HG03280 (cell line): ENCODE results near the gene PPOX.
A peak's percentile ranks its signal among the peaks of the same experiment; 100 is the strongest.

Source experiments
- ATAC-seq: cut with Tn5 transposase; IDR thresholded peaks from one replicate; pipeline ENCODE4 v1.9.1; 2021; ENCODE audit warnings: mild to moderate bottlenecking, moderate library complexity; ENCODE audit not compliant: unreplicated experiment

The PPOX gene

DNA sequence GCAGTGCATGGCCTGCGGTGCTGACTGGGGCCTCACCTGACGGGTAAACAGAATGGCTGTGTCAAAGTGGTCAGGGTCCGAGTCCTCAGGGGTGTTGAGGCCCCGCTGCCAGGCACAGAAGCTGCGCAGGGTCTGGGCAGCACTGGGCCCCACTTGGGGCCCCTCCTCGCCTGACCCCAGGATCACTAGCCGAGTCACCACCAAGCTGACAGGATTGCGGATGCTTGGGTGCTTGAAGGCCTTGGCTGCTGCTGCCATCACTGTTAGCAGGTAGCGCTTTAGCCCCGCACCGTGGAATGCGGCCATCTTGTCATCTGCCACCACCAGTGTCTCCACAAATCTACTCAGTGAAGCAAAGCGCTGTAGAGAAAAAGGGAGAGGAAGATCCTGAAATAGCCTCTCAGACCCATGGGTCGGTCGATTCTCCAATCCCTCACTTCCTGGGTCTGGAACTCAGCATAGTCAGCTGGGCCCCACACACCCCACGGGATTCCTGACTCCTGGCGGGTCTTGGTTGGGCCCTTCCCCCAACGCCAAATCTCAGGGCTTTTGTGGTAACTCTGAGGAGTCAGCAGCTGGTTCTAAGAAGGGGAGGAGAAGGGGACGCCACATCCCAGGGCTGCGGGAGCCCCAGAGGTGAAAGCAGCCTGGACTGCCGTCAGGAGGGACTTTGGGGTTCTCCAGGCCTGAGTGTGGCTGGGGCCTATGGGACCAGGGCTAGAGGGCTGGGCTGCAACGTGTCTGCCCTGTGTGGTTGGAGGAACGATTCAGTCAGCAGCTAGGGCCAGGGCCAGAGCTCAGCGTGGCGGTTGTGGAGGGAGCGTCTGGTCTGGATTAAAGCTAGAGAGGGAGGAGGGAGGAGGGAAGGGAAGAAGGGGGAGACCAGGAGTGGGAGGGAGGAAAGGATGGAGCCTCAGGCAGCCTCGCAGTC is 30.6 kb downstream of the PPOX start:
- no peak for ATAC-seq

DNA sequence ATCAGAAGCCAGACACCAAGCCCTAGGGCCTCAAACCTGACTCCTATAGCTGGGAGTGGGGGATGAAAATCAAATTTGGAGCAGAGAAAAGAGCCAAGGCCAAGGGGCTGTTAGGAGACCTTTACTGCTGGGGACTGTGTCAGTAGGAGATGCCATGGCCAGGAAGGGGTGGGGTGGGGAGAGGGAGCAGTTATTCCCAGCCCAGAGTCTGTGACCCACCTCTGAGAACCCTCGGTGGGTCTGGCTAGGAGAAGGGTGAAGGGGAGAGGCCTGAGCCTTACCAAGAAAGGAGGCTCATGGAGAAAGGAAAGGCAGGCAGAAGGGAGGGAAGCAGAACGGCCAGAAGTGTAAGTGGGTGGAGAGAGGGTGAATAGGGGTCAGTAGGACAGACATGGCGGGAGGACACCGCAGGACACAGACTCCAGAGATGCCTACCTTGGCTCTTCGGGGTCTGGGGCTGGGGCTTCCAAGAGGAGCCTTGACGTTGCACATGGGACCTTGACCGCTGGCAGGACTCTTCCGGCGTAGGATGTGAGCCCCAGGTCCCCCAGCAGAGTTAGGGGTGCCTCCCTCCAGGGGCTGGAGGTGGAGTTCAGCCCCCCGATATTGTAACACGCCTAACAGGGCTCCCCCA is 31.5 kb downstream of the PPOX start:
- ATAC-seq: no peak

DNA sequence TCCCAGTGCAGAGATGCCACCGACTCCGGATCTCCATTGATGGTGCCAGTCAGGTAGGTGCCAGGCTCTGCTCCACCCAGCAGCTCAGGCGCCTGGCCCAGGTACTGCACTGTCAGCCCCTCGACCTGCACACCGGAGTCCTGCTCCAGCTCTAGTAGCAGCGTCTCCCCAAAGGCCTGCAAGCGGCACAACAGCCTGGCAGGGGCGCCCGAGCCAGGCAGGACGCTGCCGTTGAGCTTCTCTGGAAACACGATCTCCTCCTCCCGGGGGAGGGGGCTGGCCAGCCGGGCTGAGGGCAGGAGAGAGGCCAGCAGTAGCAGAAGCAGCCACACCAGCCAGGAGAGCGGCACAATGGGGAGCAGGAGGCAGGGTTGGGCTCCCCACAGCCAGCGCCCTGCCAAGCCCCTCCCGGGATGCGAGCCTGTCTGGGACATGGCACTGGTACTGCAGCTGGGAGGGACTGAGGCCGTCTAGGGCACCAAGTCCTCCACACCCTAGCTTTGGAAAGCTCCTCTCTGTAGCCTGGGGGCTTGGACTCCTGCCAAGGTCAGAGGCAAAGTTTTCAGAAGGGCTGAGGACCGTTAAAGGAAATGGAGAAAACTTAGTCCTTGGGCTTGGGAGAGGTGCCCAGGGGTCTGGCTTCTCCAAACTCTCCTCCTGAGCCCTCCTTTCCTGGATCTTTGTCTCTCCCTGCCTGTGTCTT is 32.1 kb downstream of the PPOX start:
- no peak for ATAC-seq

DNA sequence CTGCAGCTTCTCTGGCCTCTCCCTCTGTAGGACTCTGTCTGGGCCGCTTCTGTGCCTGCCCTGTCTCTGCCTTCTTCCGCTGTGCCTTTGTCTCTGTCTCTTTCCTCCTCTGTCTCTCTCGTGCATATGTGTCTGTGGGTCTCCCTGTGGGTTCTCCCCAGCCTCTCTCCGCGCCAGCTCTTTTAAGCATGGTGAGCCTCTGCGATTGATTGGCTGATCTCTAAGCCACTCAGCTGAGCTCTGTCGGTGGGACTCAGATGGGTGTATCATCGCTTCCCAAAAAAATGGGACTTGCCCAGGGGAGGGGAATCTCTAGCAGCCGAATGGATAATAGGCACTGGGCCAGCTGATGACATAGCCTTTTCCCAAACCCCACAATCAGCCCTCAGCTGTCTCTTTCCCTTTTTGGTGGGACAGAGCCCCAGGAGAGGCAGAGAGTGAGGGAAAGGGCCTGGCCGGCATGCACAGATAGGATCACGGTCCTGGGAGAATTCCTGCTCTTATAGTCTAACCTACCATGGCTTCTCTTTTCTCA is 32.7 kb downstream of the PPOX start, which contains the start of gene ADAMTS4:
TSS of gene ADAMTS4 (minus strand) at position 158 of the 535 bp plus-strand sequence. CDS start 427 bp downstream, outside the sequence.
- ATAC-seq: no peak

DNA sequence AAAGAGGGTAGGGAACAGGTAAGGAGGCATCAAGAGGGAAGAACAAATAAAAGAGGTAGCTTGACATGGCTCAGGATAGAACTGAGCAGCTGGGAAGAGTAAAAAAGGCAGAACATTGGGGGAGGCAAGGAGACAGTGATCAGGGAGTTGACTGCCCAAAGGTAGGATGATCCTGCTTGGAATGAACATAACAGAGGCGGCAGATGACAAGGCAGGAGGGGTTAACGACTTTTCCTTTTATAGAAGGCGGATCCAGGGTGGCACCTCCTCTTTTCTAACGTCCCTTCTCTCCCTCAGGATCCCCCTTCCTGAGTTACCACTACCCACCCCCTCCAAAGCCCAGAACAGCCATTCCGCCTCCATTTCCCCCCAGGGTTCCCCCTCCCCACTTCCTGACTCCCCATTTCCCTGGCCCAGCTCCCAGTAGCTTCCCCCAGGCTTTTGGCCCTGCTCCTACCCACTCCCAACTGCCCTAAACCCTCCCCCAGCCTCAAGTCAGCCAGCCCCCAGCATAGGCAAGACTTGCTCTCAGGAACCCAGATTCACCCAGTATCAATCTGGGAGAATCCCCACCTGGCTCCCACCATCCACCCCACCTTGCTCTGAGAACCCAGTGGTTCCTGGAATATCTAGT is 33.4 kb downstream of the PPOX start:
- no peak for ATAC-seq

DNA sequence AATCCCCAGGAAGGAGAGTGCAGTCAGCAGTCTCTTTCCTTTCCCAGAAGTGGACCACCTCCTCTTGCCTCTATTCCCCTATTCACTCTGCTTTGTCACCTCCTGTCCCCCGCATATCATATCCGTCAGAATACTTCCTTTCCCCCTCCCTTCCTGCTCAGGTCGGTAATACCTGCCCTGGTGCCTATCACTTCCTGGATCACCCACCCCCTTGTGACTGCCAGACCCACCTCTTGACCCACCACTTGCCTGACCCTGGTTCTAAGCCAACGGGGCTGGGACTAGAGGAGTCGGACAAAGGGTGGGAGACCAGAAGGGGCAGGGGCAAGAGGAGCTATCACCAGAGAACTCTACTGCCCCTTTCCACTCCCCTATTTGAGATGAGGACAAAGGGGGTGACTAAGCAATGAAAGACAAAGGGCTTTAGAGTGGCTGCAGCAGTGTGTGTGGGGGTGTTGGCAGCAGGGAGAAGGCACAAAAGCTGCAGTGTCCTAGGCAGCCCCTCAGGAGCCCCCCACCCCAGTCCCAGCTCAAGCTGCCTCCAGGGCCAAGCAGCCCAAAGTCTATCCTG is 34.3 kb downstream of the PPOX start:
- ATAC-seq: no peak

DNA sequence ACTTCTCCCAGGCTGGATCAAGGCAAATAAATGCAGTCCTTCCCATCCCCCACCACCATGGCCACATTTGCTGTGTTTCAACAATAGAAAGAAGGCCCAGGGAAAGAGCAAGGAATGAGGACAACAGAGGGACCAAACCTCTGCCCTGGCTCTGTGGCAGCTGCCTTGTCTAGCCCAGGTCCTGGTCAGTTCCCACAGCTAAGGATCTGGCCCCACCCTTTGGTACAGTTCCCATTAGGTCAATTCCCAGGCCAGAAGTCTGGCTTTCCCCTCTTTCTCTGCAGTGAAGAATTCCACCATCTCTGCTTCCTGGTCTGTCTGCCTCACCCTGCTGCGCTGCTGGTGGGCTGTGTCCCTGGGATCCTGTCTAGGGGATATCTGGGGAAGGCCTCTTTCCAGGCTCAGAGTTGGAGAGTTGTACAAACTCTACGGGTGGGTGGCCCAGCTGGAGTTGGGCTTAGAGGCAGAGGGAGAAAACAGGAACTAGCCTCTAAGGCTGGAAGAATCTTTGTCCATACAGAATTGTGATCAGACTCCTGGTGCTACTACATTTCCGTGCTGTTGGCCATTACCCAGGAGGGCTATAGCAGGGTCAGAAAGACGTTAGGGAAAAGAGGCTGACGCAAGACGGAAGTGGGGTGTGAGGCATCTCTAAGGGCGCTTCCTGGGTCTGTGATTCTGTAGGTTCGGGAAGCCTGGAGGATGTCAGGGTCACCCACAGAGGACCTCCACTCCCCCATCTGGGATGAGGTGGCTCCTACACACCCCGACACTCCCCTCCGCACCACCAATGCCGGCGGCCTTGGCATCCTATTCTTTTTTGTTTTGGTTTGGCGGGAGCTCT is 35.0 kb downstream of the PPOX start:
- no peak for ATAC-seq

DNA sequence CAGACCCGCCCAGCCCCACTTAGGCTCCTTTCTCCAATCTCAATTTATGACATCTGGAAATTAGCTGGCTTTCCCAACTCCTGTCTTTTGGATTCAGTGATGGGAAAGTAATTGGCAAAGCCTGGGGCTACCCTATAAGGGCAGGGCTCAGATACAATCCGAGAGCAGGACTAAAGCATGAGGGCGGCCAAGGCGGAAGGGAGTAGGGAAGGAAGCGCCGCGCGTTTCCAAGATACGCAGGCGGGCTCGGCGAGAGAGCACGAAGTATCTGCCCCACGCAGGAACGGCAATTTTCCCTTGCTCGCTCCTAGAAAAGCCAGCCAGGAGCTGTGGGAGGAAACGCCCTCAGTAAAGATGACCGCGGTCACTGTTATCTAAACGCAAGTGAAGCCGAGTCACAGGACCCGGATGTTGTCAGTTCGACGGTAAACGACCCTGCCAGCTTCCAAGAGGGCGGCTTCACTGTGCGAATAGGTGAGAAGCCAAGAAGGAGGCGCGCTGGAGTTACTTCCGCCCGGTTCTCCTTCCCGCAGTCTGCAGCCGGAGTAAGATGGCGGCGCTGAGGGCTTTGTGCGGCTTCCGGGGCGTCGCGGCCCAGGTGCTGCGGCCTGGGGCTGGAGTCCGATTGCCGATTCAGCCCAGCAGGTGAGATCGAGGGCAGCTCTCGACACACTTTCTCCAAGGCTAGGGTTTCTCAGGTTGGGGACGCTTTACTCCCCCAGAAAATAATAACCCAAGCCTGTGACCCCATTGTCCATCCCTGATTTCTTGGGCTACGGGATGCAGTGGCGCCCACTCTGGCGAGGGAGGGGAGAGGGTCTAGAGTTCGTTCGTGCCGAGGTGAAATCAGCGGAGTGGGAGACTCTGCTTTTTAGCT is 35.8 kb downstream of the PPOX start, which contains the start of gene NDUFS2:
TSS of gene NDUFS2 (plus strand) at position 532 of the 877 bp plus-strand sequence. CDS start at position 551, 19 bp downstream.
- ATAC-seq: peak; percentile 98

DNA sequence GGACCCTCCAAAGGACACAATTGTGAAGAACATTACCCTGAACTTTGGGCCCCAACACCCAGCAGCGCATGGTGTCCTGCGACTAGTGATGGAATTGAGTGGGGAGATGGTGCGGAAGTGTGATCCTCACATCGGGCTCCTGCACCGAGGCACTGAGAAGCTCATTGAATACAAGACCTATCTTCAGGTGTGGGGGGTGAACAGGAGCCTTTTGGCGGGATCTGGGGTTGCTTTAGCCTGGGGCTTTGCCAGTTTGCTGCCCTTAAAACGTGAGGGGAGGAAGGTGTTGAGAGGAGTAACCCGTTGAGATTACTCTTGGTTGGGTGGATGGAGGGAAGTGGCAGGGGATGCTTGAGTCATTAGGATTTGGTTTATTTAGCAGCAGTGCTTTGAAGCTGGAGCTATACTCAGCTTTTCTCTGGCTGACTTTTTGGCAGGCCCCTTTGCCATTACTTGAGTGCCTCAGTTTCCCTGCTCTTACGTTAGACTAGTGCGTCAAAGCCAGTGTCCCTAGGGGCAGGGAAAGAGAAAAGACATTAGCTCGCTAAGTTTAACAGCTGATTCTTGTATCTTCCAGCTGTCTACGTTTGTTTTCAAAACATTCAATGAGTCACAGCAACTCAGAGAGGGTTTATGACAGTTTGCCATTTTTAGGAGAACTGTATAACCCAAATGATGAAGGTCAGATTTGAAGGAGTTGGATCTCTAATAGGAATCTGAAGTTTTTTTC is 40.4 kb downstream of the PPOX start:
- ATAC-seq: no peak

DNA sequence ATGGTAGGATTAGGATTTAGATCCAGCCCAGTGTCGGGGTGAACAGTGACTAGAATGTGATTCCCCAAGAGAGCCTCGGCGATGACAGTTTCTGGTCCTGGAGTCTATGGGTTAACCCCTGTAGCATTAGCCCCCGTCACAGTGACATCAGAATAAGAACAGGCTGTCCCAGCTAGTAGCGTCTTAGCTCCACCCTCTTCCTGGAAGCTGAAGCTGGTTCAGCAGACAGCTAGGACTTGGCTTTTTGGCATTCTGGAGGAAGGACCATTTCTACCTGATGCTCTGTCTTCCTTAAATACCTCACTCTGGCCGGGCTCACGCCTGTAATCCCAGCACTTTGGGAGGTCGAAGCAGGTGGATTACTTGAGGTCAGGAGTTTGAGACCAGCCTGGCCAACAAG is 40.9 kb downstream of the PPOX start:
- no peak for ATAC-seq

DNA sequence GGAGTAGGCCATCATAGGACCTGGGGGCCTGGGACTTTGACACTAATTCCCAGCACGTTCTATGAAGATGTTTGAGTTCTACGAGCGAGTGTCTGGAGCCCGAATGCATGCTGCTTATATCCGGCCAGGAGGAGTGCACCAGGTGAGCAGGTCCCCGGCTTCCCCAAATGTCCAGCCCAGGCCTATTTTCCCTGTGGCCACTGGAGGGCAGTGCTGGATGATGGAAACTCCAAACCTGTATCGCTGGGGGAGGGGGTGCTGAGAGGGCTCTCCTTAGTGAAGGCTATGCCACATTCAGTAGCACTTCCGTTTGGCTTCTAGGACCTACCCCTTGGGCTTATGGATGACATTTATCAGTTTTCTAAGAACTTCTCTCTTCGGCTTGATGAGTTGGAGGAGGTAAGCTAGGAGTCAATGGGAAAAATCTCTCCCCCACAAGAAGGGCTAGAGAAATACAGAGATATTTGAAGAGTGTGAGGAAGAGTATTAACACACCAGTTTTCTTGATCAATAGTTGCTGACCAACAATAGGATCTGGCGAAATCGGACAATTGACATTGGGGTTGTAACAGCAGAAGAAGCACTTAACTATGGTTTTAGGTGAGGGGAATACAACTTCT is 43.7 kb downstream of the PPOX start:
- ATAC-seq: no peak

DNA sequence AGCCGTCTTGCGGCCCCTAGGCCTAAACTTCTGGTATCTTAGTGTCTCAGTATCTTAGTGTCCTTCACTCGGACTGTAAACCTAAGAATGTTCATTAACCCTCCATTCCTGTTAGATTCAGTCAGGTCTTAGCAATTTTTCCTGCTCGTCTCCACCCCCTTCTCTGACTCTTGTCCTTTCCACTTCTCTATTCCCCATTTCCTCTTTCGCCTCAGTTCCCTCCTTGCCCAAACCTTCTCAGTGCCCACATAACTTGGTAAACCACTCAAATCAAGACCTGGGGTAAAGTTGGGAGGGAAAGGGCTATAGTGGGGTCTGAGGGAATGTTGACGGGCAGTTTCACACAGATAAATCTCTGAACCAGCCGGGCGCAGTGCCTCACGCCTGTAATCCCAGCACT is 48.1 kb downstream of the PPOX start:
- ATAC-seq: no peak

DNA sequence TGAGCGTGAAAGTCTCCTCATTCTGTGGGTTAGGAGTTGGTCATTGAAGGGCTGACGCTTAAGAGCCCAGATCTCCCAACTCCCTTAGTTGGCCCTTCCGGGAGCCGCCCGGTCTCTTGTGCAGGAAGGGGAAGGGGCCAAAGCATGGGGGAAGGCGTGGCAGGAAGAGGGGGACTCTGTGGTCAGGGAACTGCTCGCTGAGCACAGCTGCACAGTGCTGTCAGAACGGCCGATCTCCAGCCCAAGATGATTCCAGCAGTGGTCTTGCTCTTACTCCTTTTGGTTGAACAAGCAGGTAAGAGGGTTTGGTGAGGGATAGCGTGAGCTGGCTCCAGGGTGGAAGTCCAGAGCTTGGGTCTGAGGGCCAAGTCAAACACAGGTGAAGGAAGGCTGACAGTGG is 48.9 kb downstream of the PPOX start, which contains the start of gene FCER1G:
TSS of gene FCER1G (plus strand) at position 220 of the 400 bp plus-strand sequence. CDS start at position 247, 27 bp downstream.
- no peak for ATAC-seq

DNA sequence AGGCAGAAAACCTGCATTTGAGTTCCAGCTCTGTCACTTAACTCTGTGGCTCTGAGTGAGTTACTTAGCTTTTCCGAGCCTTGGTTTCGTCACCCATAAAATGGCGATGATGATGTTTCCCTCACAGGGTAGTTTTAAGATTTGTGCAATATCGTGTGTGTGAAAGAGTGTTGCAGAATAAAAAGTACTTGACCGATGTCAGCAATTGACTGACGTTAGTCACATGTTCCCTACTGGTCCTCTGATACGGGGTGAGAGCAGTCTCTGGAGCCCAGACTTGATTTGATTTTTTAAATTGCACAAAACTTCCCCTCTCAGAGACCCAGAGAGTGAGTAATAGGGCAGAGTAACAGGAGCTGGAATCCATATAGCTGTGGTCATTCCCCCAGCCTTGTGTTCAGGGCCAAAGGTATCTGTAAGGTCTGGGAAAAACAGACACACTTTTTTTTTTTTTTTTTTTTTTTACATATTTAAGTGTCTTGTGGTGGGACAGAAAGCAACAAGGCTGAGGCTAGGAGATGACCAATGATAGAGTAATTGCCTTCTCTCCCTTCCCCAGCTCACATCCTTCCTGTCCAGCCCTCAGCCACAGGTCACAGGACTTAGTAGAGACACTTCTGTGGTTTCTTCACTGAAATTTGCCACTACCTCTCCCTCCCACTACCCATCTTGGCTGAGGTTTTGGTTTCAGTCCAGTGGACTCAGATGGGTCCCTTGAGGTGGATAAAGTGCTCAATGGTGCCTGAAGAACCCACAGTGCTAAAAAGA is 50.9 kb downstream of the PPOX start:
- ATAC-seq: peak; percentile 70

DNA sequence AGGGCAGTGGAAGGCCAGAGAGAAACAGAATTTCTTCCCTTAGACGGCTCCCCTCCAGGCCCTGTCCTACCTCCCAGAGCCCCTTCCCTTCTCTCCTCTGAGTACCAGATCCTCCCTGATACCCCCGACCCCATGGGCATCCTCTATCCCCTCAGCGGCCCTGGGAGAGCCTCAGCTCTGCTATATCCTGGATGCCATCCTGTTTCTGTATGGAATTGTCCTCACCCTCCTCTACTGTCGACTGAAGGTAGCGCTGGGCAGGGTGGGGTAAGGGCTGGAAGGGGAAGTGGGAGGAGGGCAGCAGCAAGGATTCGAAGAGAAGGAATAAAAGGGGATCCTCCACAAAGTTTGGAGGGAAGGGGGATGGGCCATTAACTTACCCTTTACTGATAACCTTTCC is 51.6 kb downstream of the PPOX start:
- no peak for ATAC-seq

DNA sequence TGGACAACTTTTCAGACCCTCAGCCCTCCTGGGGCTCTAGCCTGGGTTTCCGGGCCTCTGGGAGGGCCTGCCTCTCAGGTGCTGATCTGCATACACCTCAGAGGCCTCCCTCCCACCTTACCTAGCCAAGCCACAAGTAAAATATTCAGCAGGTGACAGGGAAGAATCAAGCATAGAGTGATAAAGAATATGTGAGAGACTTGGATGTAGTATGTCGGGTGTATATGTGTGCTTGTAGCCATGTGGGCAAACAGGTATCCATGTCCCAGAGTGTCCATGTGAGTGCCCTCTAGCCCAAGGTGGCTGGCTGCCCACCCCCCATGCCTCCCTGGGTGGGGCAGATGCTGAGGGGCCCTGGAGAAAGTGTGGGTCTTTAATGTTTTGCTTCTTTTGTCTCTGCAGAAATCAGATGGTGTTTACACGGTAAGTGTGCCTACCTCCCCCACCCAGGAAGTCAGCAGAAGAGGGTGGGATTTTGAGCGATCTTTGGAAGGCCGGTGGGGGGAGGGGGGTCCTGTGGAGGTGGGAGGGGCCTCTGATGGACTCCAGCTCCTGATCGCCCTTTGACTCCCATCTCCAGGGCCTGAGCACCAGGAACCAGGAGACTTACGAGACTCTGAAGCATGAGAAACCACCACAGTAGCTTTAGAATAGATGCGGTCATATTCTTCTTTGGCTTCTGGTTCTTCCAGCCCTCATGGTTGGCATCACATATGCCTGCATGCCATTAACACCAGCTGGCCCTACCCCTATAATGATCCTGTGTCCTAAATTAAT is 52.3 kb downstream of the PPOX start:
- ATAC-seq: no peak
